WTC11 (cell line): Measurements from ENCODE around the gene TBXT.

Experiments
- ATF1 ChIP-seq: sonication (generic); formaldehyde crosslinking; IDR thresholded peaks from 2 replicates; pipeline ENCODE4 v1.8.1; 2023; ENCODE audit warnings: mild to moderate bottlenecking, moderate library complexity, missing genetic modification reagents
- ATF2 ChIP-seq: sonication (generic); formaldehyde crosslinking; IDR thresholded peaks from 2 replicates; pipeline ENCODE4 v1.8.1; 2022; ENCODE audit warnings: low read depth, missing genetic modification reagents, borderline replicate concordance
- CTCF ChIP-seq: fragments of 200-600 bp; IDR thresholded peaks from 2 replicates; pipeline ENCODE4 v1.8.0; 2022; ENCODE audit warnings: antibody characterized with exemption
- NR3C1 ChIP-seq: sonication (generic); formaldehyde crosslinking; conservative IDR thresholded peaks from 2 replicates; pipeline ENCODE4 v1.8.1; 2023; ENCODE audit warnings: low read depth, mild to moderate bottlenecking, missing genetic modification reagents
- SOX15 ChIP-seq: fragments of 250-450 bp; sonication (Bioruptor Pico); IDR thresholded peaks from 2 replicates; pipeline ENCODE4 v1.9.0; 2021; ENCODE audit warnings: mild to moderate bottlenecking
- SP1 ChIP-seq: sonication (generic); formaldehyde crosslinking; conservative IDR thresholded peaks from 2 replicates; pipeline ENCODE4 v1.8.1; 2022; ENCODE audit warnings: missing genetic modification reagents
- TP53 ChIP-seq: sonication (generic); formaldehyde crosslinking; IDR thresholded peaks from 2 replicates; pipeline ENCODE4 v1.8.1; 2023; ENCODE audit warnings: mild to moderate bottlenecking, missing genetic modification reagents
- ZNF121 ChIP-seq: sonication (generic); formaldehyde crosslinking; IDR thresholded peaks from 2 replicates; pipeline ENCODE4 v1.8.0; 2023; ENCODE audit warnings: missing genetic modification reagents

GRCh38 chr6:166112580-166112979, 55.1 kb downstream of the TBXT start:
- TF ChIP-seq ATF2 (no peak), CTCF (no peak), TP53 (CRISPR knock-in tag) (no peak), ATF1 (no peak), ZNF121 (CRISPR knock-in tag) (no peak), SP1 (no peak), NR3C1 (no peak), SOX15 (CRISPR knock-in tag) (no peak)
